Measurements from ENCODE around the gene TCHHL1.

The TCHHL1 gene

DNA sequence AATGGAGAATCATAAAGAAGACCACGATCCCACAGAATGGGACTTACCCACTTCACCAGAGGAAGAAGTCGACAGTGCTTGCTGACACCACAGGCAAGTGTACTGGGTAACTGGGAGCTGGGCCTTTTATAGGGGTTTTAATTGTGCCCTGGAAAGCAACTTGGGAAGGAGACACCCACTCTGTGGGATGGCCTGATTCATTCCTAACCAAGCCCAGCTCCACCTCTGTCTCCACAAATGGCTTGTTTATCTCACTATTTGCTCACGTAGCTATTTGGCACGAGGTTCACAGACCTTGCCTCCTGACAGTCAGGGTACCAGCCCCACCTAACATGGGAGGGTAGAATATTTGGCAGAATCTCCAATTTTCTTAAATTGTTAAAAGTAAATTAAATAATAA is 26.5 kb upstream of the TCHHL1 start, which contains the start of gene TCHH:
TSS of gene TCHH (minus strand) at position 101 of the 400 bp plus-strand sequence. CDS start 1,364 bp downstream, outside the sequence.
- no peak for TF ChIP-seq EZH2 (IDR thresholded peaks at IDR 0.05; ENCODE audit: borderline replicate concordance, low read length)
- no peak for TF ChIP-seq CTCF (IDR thresholded peaks at IDR 0.05; ENCODE audit: low read length)
- Histone ChIP-seq H3K27ac (ENCODE audit: low read depth, low read length, poor library complexity, severe bottlenecking) (no peak within 1 kb of the TSS), H3K27me3 (ENCODE audit: insufficient read depth, low read length) (no peaks in the 10 kb centered on the region), H3K4me3 (ENCODE audit: low read depth, low read length, poor library complexity, severe bottlenecking) (no peak within 1 kb of the TSS), H3K79me2 (ENCODE audit: insufficient read depth, low read length) (no peaks in the 10 kb centered on the region), H3K4me2 (ENCODE audit: low read length) (no peak within 1 kb of the TSS), H3K36me3 (ENCODE audit: insufficient read depth, low read length) (no peaks in the 10 kb centered on the region), H3F3A (ENCODE audit: insufficient read depth, low read length) (no peaks in the 10 kb centered on the region), H3K9me3 (ENCODE audit: low read length) (no peaks in the 10 kb centered on the region), H3K9ac (ENCODE audit: low read length) (no peak within 1 kb of the TSS), H2AFZ (ENCODE audit: low read length) (no peak within 1 kb of the TSS), H3K9me2 (ENCODE audit: low read depth, low read length) (no peaks in the 10 kb centered on the region), H3K4me1 (ENCODE audit: insufficient read depth, low read length, severe bottlenecking) (no peaks in the 10 kb centered on the region), H4K20me1 (ENCODE audit: insufficient read depth, low read length) (no peaks in the 10 kb centered on the region)

- Histone ChIP-seq H3K4me3 (ENCODE audit: low read depth, low read length, poor library complexity, severe bottlenecking) (no peak overlapping the region), H3K4me1 (ENCODE audit: insufficient read depth, low read length, severe bottlenecking) (no peaks in the 10 kb centered on the region), H3F3A (ENCODE audit: insufficient read depth, low read length) (no peaks in the 10 kb centered on the region), H3K4me2 (ENCODE audit: low read length) (no peak overlapping the region), H3K9me3 (ENCODE audit: low read length) (no peaks in the 10 kb centered on the region), H3K9ac (ENCODE audit: low read length) (no peak overlapping the region), H2AFZ (ENCODE audit: low read length) (no peak overlapping the region), H3K79me2 (ENCODE audit: insufficient read depth, low read length) (no peaks in the 10 kb centered on the region), H3K27me3 (ENCODE audit: insufficient read depth, low read length) (no peaks in the 10 kb centered on the region), H4K20me1 (ENCODE audit: insufficient read depth, low read length) (no peaks in the 10 kb centered on the region), H3K36me3 (ENCODE audit: insufficient read depth, low read length) (no peaks in the 10 kb centered on the region), H3K9me2 (ENCODE audit: low read depth, low read length) (no peaks in the 10 kb centered on the region), H3K27ac (ENCODE audit: low read depth, low read length, poor library complexity, severe bottlenecking) (no peak overlapping the region)
- TF ChIP-seq EZH2 (IDR thresholded peaks at IDR 0.05; ENCODE audit: borderline replicate concordance, low read length) (no peak), CTCF (IDR thresholded peaks at IDR 0.05; ENCODE audit: low read length) (no peak)
Measured at GRCh38 chr1:152112885-152113432, 24.1 kb upstream of the TCHHL1 start.

GRCh38 chr1:152112101-152112884 is 23.4 kb upstream of the TCHHL1 start:
- H3K4me2 ChIP-seq (ENCODE audit: low read length): no peak overlapping the region
- TF ChIP-seq EZH2 (IDR thresholded peaks at IDR 0.05; ENCODE audit: borderline replicate concordance, low read length) (no peak), CTCF (IDR thresholded peaks at IDR 0.05; ENCODE audit: low read length) (no peak)

More at GRCh38 chr1:152112101-152112884, 23.4 kb upstream of the TCHHL1 start:
- no peaks in the 10 kb centered on the region for H3K4me1 ChIP-seq (ENCODE audit: insufficient read depth, low read length, severe bottlenecking)
- no peaks in the 10 kb centered on the region for H4K20me1 ChIP-seq (ENCODE audit: insufficient read depth, low read length)
- no peaks in the 10 kb centered on the region for H3K27me3 ChIP-seq (ENCODE audit: insufficient read depth, low read length)
- no peaks in the 10 kb centered on the region for H3K9me3 ChIP-seq (ENCODE audit: low read length)
- H3K79me2 ChIP-seq (ENCODE audit: insufficient read depth, low read length): no peaks in the 10 kb centered on the region
- H3F3A ChIP-seq (ENCODE audit: insufficient read depth, low read length): no peaks in the 10 kb centered on the region
- H3K36me3 ChIP-seq (ENCODE audit: insufficient read depth, low read length): no peaks in the 10 kb centered on the region
- no peak overlapping the region for H3K4me3 ChIP-seq (ENCODE audit: low read depth, low read length, poor library complexity, severe bottlenecking)
- H3K9ac ChIP-seq (ENCODE audit: low read length): no peak overlapping the region
- H2AFZ ChIP-seq (ENCODE audit: low read length): no peak overlapping the region
- no peak overlapping the region for H3K27ac ChIP-seq (ENCODE audit: low read depth, low read length, poor library complexity, severe bottlenecking)
- no peaks in the 10 kb centered on the region for H3K9me2 ChIP-seq (ENCODE audit: low read depth, low read length)

All from OCI-LY1 (cell line).